GM23338 (cell line): ENCODE measurements around the gene THRA.

Experiments
- JUNB ChIP-seq: IDR thresholded peaks from one replicate; pipeline ENCODE4 v1.6.1; 2016; ENCODE audit warnings: antibody characterized with exemption; ENCODE audit not compliant: unreplicated experiment
- TF ChIP-seq, protein P1 (sequence below), 2 experiments: fragments of 200-600 bp in 1 of 2; sonication (generic) in 1 of 2; conservative IDR thresholded peaks; 2 replicates each; pipeline versions ENCODE4 v1.5.1 to v1.6.1; 2016 to 2017; ENCODE audit warnings: antibody characterized with exemption in 2 of 2, low read depth in 2 of 2, mild to moderate bottlenecking in 2 of 2, moderate library complexity in 1 of 2
- TF ChIP-seq, protein P2 (sequence below): IDR thresholded peaks from 2 replicates; pipeline ENCODE4 v1.6.1; 2016; ENCODE audit warnings: antibody characterized with exemption

- TF ChIP-seq, protein P1, sequence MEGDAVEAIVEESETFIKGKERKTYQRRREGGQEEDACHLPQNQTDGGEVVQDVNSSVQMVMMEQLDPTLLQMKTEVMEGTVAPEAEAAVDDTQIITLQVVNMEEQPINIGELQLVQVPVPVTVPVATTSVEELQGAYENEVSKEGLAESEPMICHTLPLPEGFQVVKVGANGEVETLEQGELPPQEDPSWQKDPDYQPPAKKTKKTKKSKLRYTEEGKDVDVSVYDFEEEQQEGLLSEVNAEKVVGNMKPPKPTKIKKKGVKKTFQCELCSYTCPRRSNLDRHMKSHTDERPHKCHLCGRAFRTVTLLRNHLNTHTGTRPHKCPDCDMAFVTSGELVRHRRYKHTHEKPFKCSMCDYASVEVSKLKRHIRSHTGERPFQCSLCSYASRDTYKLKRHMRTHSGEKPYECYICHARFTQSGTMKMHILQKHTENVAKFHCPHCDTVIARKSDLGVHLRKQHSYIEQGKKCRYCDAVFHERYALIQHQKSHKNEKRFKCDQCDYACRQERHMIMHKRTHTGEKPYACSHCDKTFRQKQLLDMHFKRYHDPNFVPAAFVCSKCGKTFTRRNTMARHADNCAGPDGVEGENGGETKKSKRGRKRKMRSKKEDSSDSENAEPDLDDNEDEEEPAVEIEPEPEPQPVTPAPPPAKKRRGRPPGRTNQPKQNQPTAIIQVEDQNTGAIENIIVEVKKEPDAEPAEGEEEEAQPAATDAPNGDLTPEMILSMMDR (conservative IDR thresholded peaks at IDR 0.05; ENCODE audit: low read depth in 2 of 2) = peak; percentile 81
- TF ChIP-seq JUNB = no peak
- TF ChIP-seq, protein P2, sequence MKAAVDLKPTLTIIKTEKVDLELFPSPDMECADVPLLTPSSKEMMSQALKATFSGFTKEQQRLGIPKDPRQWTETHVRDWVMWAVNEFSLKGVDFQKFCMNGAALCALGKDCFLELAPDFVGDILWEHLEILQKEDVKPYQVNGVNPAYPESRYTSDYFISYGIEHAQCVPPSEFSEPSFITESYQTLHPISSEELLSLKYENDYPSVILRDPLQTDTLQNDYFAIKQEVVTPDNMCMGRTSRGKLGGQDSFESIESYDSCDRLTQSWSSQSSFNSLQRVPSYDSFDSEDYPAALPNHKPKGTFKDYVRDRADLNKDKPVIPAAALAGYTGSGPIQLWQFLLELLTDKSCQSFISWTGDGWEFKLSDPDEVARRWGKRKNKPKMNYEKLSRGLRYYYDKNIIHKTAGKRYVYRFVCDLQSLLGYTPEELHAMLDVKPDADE = no peak
These were observed 23.8 kb upstream of the THRA start for GRCh38 chr17:40038882-40039513.
